ENCODE data around the gene SLC24A1.

- TF ChIP-seq CTCF (IDR thresholded peaks at IDR 0.05) = no peak
- no peak for TF ChIP-seq POLR2A (IDR thresholded peaks at IDR 0.05)
Measured at GRCh38 chr15:65633752-65634151, 12.0 kb downstream of the SLC24A1 start.
